HCT116 (cell line): Measurements from ENCODE around the gene TRAF3IP1. TPM values are rescaled to one million over a fixed set of nuclear protein-coding genes. Genes with fewer than 3 reads are reported as not detected.

ENCODE experiments used
- ATAC-seq: fragments of 200-7000 bp; cut with Tn5 transposase; 2 replicates; pipeline ENCODE4 v1.9.1; 2020; ENCODE audit warnings: mild to moderate bottlenecking, moderate library complexity
- BruUV-seq: library from RNA; stranded (reverse); fragments of 400-500 nt; replicated peaks from 2 replicates; lab custom pipeline; 2021; lab: Mats Ljungman, UMichigan
- CTCF ChIA-PET: fragments of 300-600 bp; sonication (Branson Sonifier 250); formaldehyde crosslinking; loops from one replicate; lab custom pipeline; 2021; ENCODE audit warnings: antibody characterized with exemption; lab: Charles Lee
- POLR2A ChIA-PET: fragments of 300-600, 350-600 bp; sonication (Branson Sonifier 250); formaldehyde crosslinking; loops from one replicate; lab custom pipeline; 2021; ENCODE audit warnings: antibody characterized with exemption; lab: Charles Lee
- RAD21 ChIA-PET, 2 experiments: fragments of 300-600 bp; sonication (Branson Sonifier 250); formaldehyde crosslinking; loops; one replicate each; lab custom pipeline; 2023; ENCODE audit warnings: low total read pairs in 2 of 2; ENCODE audit not compliant: uncharacterized antibody in 2 of 2, unreplicated experiment in 2 of 2, low non-redundant PET in 1 of 2; lab: Charles Lee
- DNase-seq: peaks from one replicate; pipeline ENCODE4 v3.0.0-alpha.2; 2010; ENCODE audit warnings: low read depth, low spot score
- H2AFZ ChIP-seq: fragments of 200-600 bp; shearing (Covaris generic), sonication (generic); 2 replicates; pipeline ENCODE4 v1.6.1; 2017; ENCODE audit warnings: low read depth, mixed run types, mixed read lengths, antibody characterized with exemption, low read length; ENCODE audit not compliant: poor library complexity, severe bottlenecking
- H3K27ac ChIP-seq: 2 replicates; pipeline ENCODE4 v1.5.1; 2012; ENCODE audit warnings: low read depth, low read length
- H3K27me3 ChIP-seq: fragments of 200-600 bp; sonication (generic); 2 replicates; pipeline ENCODE4 v1.6.1; 2016; ENCODE audit warnings: mixed run types, low read length, mixed read lengths; ENCODE audit not compliant: insufficient read depth
- H3K36me3 ChIP-seq, 2 experiments: fragments of 200-500 bp in 1 of 2; fragments of 200-600 bp in 1 of 2; sonication (Bioruptor generic) in 1 of 2; sonication (generic) in 1 of 2; 2 replicates each; pipeline versions ENCODE4 v1.5.1 to v1.6.1; 2014 to 2016; ENCODE audit warnings: low read length in 2 of 2, inconsistent platforms in 1 of 2, mixed read lengths in 1 of 2, mixed run types in 1 of 2; ENCODE audit not compliant: insufficient read depth in 2 of 2, control insufficient read depth in 1 of 2
- H3K4me1 ChIP-seq, 2 experiments: fragments of 200-600 bp in 1 of 2; sonication (generic) in 1 of 2; 2 replicates each; pipeline versions ENCODE4 v1.5.1 to v1.6.1; 2012 to 2017; ENCODE audit warnings: low read length in 2 of 2, inconsistent platforms in 1 of 2, mild to moderate bottlenecking in 1 of 2, mixed read lengths in 1 of 2, mixed run types in 1 of 2, moderate library complexity in 1 of 2; ENCODE audit not compliant: insufficient read depth in 2 of 2, control insufficient read depth in 1 of 2
- H3K4me2 ChIP-seq: fragments of 200-600 bp; sonication (generic); 2 replicates; pipeline ENCODE4 v1.6.1; 2017; ENCODE audit warnings: mixed run types, low read length, mixed read lengths
- H3K4me3 ChIP-seq, 2 experiments: fragments of 200-600 bp in 1 of 2; sonication (generic) in 1 of 2; replicated peaks in 1 of 2; 2 replicates each; pipeline ENCODE4 v1.5.1; 2011 to 2016; ENCODE audit warnings: low read length in 2 of 2, control low read depth in 1 of 2, low read depth in 1 of 2, mild to moderate bottlenecking in 1 of 2, mixed read lengths in 1 of 2, mixed run types in 1 of 2
- H3K79me2 ChIP-seq: fragments of 200-600 bp; sonication (generic); 2 replicates; pipeline ENCODE4 v1.6.1; 2017; ENCODE audit warnings: mild to moderate bottlenecking, mixed run types, low read length, moderate library complexity, mixed read lengths; ENCODE audit not compliant: insufficient read depth
- H3K9ac ChIP-seq: fragments of 200-600 bp; sonication (generic); 2 replicates; pipeline ENCODE4 v1.6.1; 2016; ENCODE audit warnings: low read length, mixed read lengths
- H3K9me2 ChIP-seq: fragments of 200-600 bp; sonication (generic), shearing (Covaris generic); 2 replicates; pipeline ENCODE4 v1.6.1; 2017; ENCODE audit warnings: mixed run types, mild to moderate bottlenecking, moderate library complexity; ENCODE audit not compliant: insufficient read depth
- H3K9me3 ChIP-seq, 2 experiments: fragments of 200-500 bp in 1 of 2; fragments of 200-600 bp in 1 of 2; sonication (Bioruptor generic) in 1 of 2; sonication (generic) in 1 of 2; 2 replicates each; pipeline ENCODE4 v1.6.1; 2014 to 2017; ENCODE audit warnings: low read length in 2 of 2, mixed read lengths in 2 of 2, inconsistent platforms in 1 of 2, low read depth in 1 of 2, mild to moderate bottlenecking in 1 of 2, mixed run types in 1 of 2, moderate library complexity in 1 of 2; ENCODE audit not compliant: control insufficient read depth in 1 of 2, insufficient read depth in 1 of 2
- H4K20me1 ChIP-seq: fragments of 200-600 bp; sonication (generic), shearing (Covaris generic); 2 replicates; pipeline ENCODE4 v1.6.1; 2017; ENCODE audit warnings: mixed run types, mild to moderate bottlenecking, moderate library complexity; ENCODE audit not compliant: insufficient read depth
- ATF3 ChIP-seq: IDR thresholded peaks from 2 replicates; pipeline ENCODE4 v1.6.1; 2012
- CEBPB ChIP-seq: IDR thresholded peaks from 2 replicates; pipeline ENCODE4 v1.6.1; 2012; ENCODE audit warnings: low read depth
- REST ChIP-seq: IDR thresholded peaks from 2 replicates; pipeline ENCODE4 v1.6.1; 2012; ENCODE audit warnings: low read depth
- SRF ChIP-seq: IDR thresholded peaks from 2 replicates; pipeline ENCODE4 v1.6.1; 2012; ENCODE audit warnings: low read depth
- YY1 ChIP-seq: IDR thresholded peaks from 2 replicates; pipeline ENCODE4 v1.6.1; 2011; ENCODE audit warnings: low read length, low read depth, moderate library complexity, mild to moderate bottlenecking; ENCODE audit not compliant: insufficient replicate concordance; ENCODE audit errors: extremely low read depth
- ZBTB33 ChIP-seq: IDR thresholded peaks from 2 replicates; pipeline ENCODE4 v1.6.1; 2011; ENCODE audit warnings: mild to moderate bottlenecking, low read length, moderate library complexity; ENCODE audit not compliant: insufficient replicate concordance; ENCODE audit errors: extremely low read depth
- intact Hi-C: fragments of 100-400 bp; cut with micrococcal nuclease; formaldehyde crosslinking; loops from 2 replicates; pipeline ENCODE4 v1.10.0; 2022
- total RNA-seq: library from RNA; stranded (reverse); gene quantifications from one replicate; pipeline ENCODE4 v1.2.1, GENCODE V29; 2021; ENCODE audit not compliant: unreplicated experiment

Gene TRAF3IP1
- total RNA-seq, 1 experiment from 2014 or later, result 19.4 TPM

GRCh38 chr2:238415893-238416292 lies 95.6 kb downstream of the TRAF3IP1 start:
- POLR2A ChIA-PET, result no interaction called here
- H3K4me3 ChIP-seq, result no peak overlapping the region
- no peaks in the 10 kb centered on the region for H3K9me2 ChIP-seq
- H3K9me3 ChIP-seq, result peaks cover 4% of the 10 kb centered on the region in 2 experiments; a peak in 1 of 4 replicates
- DNase-seq (no peak), ATAC-seq (no peak)
- no TSS peak for BruUV-seq
- no peak overlapping the region for H2AFZ ChIP-seq
- no peaks in the 10 kb centered on the region for H3K27me3 ChIP-seq
- no peak for TF ChIP-seq SRF
- no peak for TF ChIP-seq YY1
- no peak for TF ChIP-seq REST
- no peak for TF ChIP-seq ZBTB33
- TF ChIP-seq CEBPB, result no peak
- TF ChIP-seq ATF3, result no peak
- TF ChIP-seq, all 23 proteins: peak for 0
- CTCF ChIA-PET, result no interaction called here
- H3K4me2 ChIP-seq, result no peak overlapping the region
- H3K9ac ChIP-seq, result no peak overlapping the region
- H3K79me2 ChIP-seq, result no peaks in the 10 kb centered on the region
- H3K4me1 ChIP-seq, result no peaks in the 10 kb centered on the region
- no peaks in the 10 kb centered on the region for H3K36me3 ChIP-seq
- no peak overlapping the region for H3K27ac ChIP-seq
- RAD21 ChIA-PET, result no interaction called here
- intact Hi-C loops, result no loop called here
- no peaks in the 10 kb centered on the region for H4K20me1 ChIP-seq
